Measurements from ENCODE around the gene MATN1. TPM values are rescaled to one million over a fixed set of nuclear protein-coding genes. Genes with fewer than 3 reads are reported as not detected.

Gene MATN1
- polyA plus RNA-seq, 4 donors: 0.03 to 0.32 TPM; not detected in 2

GRCh38 chr1:30670240-30671060, 52.9 kb downstream of the MATN1 start:
- no peaks in the 10 kb centered on the region for H3K9me3 ChIP-seq (ENCODE audit: control insufficient read depth in 2 of 2, insufficient read depth in 1 of 2, low read depth in 1 of 2, low read length in 1 of 2)
- no peaks in the 10 kb centered on the region for H3K27me3 ChIP-seq (ENCODE audit: control insufficient read depth in 3 of 3, insufficient read depth in 3 of 3, low read length in 3 of 3)
- H3K4me1 ChIP-seq (ENCODE audit: control insufficient read depth in 3 of 3, insufficient read depth in 2 of 3, low read depth in 1 of 3, low read length in 2 of 3): peaks cover 0 to 2% (median 0%) of the 10 kb centered on the region in 3 donors
- 58 to 73% (median 71%) methylated on average over 8 to 9 of the region's 9 CpGs for WGBS, 3 donors
- no peaks in the 10 kb centered on the region for H3K36me3 ChIP-seq (ENCODE audit: control insufficient read depth in 3 of 3, insufficient read depth in 2 of 3, low read depth in 1 of 3, low read length in 3 of 3)
- no peak for FAIRE-seq
- H3K27ac ChIP-seq (ENCODE audit: low read depth in 1 of 3, low read length in 2 of 3): no peak overlapping the region
- DNase-seq: no peak
- H3K4me3 ChIP-seq (ENCODE audit: low read depth in 1 of 3, low read length in 3 of 3): no peak overlapping the region

DNA sequence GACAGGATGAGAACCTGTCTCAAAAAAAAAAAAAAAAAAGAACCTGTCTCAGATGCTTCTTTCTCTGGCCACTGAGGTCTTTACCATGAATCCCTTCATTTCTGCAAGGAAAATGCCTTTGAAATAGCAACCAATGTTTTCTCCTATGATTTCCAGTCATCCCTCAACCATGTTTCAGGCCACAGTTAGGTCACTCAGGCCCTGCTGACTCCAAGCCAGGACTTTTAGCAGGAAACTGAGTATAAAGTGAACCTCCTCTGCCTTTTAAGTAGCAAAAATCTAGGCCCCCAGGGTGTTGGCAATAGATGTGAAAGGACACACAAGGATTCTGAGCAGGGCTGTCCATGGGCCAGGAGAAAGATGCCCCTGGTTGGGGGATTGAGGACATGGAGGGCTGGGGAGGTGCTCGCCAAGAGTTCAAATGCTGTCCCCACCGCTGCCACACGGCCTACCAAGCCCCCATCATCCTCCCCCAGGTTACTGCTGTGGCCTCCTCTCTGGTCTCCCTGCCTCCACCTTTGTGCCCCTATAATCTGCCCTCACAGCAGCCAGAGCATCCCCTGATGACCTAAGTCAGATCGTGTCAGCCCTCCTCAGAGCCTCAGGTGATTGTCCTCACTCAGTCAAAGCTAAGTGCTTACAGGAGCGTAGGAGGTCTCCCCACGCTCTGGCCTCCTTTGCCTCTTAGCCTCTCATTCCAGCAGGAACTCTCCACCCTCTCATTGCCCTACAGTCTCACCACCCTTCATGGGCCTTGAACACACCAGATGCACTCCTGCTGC, 54.6 kb downstream of the MATN1 start:
- Histone ChIP-seq H3K36me3 (ENCODE audit: control insufficient read depth in 3 of 3, insufficient read depth in 2 of 3, low read depth in 1 of 3, low read length in 3 of 3) (no peaks in the 10 kb centered on the region), H3K9me3 (ENCODE audit: control insufficient read depth in 2 of 2, insufficient read depth in 1 of 2, low read depth in 1 of 2, low read length in 1 of 2) (no peaks in the 10 kb centered on the region), H3K27me3 (ENCODE audit: control insufficient read depth in 3 of 3, insufficient read depth in 3 of 3, low read length in 3 of 3) (no peaks in the 10 kb centered on the region), H3K4me1 (ENCODE audit: control insufficient read depth in 3 of 3, insufficient read depth in 2 of 3, low read depth in 1 of 3, low read length in 2 of 3) (peaks cover 0 to 2% (median 0%) of the 10 kb centered on the region in 3 donors), H3K27ac (ENCODE audit: low read depth in 1 of 3, low read length in 2 of 3) (peak overlapping the region in 1 of 3 donors; percentile 7), H3K4me3 (ENCODE audit: low read depth in 1 of 3, low read length in 3 of 3) (no peak overlapping the region)
- no peak for FAIRE-seq
- DNase-seq: no peak
- WGBS, 3 donors: 77 to 97% (median 92%) methylated on average over 6 of the region's 6 CpGs

- H3K27me3 ChIP-seq (ENCODE audit: control insufficient read depth in 3 of 3, insufficient read depth in 3 of 3, low read length in 3 of 3): no peaks in the 10 kb centered on the region
- no peak overlapping the region for H3K4me3 ChIP-seq (ENCODE audit: low read depth in 1 of 3, low read length in 3 of 3)
- no peaks in the 10 kb centered on the region for H3K36me3 ChIP-seq (ENCODE audit: control insufficient read depth in 3 of 3, insufficient read depth in 2 of 3, low read depth in 1 of 3, low read length in 3 of 3)
- DNase-seq: peak; percentile 48 to 85
- no peak for FAIRE-seq
- no peaks in the 10 kb centered on the region for H3K9me3 ChIP-seq (ENCODE audit: control insufficient read depth in 2 of 2, insufficient read depth in 1 of 2, low read depth in 1 of 2, low read length in 1 of 2)
- WGBS, 3 donors: 22 to 41% (median 30%) methylated on average over 7 of the region's 7 CpGs
- peaks cover 0 to 4% (median 3%) of the 10 kb centered on the region in 3 donors for H3K4me1 ChIP-seq (ENCODE audit: control insufficient read depth in 3 of 3, insufficient read depth in 2 of 3, low read depth in 1 of 3, low read length in 2 of 3)
- H3K27ac ChIP-seq (ENCODE audit: low read depth in 1 of 3, low read length in 2 of 3): peak overlapping the region in 1 of 3 donors; percentile 7
Measured at GRCh38 chr1:30668024-30668423, 55.4 kb downstream of the MATN1 start.

DNA sequence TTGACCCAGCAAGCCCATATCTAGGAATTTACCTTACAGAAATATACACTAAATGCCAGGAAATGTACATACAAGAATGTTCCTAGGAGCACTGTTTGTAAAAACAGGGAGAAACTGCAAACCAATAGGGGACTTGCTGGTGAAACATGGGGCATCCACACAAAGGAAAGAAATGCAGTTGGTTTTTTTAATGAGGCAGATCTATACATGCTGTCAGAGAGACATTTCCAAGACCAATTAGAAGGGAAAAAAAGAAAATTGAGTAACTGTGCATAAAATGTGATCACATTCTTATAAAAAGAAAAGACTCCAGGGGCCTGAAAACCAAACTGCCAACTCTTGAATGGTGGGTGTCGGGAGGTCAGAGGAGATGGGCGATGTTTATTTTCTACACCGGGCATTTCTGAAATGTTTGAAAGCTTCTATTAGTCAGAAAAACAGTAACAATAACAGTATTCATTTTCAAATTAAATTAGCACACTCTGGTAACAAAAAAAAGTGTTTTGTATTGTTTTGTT, 56.6 kb downstream of the MATN1 start:
- WGBS, 3 donors: 75 to 93% (median 89%) methylated on average over 3 of the region's 3 CpGs
- peaks cover 0 to 7% (median 4%) of the 10 kb centered on the region in 3 donors for H3K4me1 ChIP-seq (ENCODE audit: control insufficient read depth in 3 of 3, insufficient read depth in 2 of 3, low read depth in 1 of 3, low read length in 2 of 3)
- no peaks in the 10 kb centered on the region for H3K27me3 ChIP-seq (ENCODE audit: control insufficient read depth in 3 of 3, insufficient read depth in 3 of 3, low read length in 3 of 3)
- no peak for DNase-seq
- H3K4me3 ChIP-seq (ENCODE audit: low read depth in 1 of 3, low read length in 3 of 3): no peak overlapping the region
- H3K36me3 ChIP-seq (ENCODE audit: control insufficient read depth in 3 of 3, insufficient read depth in 2 of 3, low read depth in 1 of 3, low read length in 3 of 3): no peaks in the 10 kb centered on the region
- no peak overlapping the region for H3K27ac ChIP-seq (ENCODE audit: low read depth in 1 of 3, low read length in 2 of 3)
- no peak for FAIRE-seq
- no peaks in the 10 kb centered on the region for H3K9me3 ChIP-seq (ENCODE audit: control insufficient read depth in 2 of 2, insufficient read depth in 1 of 2, low read depth in 1 of 2, low read length in 1 of 2)

GRCh38 chr1:30665216-30666010, 58.0 kb downstream of the MATN1 start:
- no peak for FAIRE-seq

DNA sequence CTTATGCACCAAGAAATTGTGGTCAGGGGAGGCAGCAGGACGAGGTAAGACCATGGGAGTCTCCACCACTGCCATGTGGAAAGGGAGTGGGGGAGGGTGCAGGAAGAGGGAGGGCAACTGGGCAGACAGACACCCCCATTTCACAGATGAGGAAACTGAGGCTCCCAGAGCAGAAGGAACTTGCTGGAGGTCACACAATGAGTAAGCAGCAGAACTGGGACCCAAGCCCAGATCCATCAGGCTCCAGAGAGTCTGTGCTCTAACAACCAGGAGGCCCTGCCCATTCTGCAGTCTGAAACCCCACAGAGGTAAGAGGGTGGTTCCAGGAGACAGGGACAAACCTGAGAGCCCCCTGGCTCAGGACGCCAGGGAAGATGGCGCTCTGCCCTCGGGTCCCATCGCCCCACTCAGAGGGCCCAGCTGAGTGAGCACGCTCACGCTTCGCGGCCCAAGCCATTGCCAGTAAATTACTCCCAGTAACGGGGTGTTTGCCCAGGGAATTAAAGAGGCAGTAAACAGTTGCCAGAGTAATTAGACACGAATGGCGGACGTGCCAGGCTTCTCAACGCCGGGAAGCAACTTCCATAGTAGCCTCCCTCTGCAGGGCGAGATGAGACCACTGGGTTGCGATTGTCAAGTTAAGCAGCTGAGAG, 59.2 kb downstream of the MATN1 start:
- no peaks in the 10 kb centered on the region for H3K9me3 ChIP-seq (ENCODE audit: control insufficient read depth in 2 of 2, insufficient read depth in 1 of 2, low read depth in 1 of 2, low read length in 1 of 2)
- H3K4me1 ChIP-seq (ENCODE audit: control insufficient read depth in 3 of 3, insufficient read depth in 2 of 3, low read depth in 1 of 3, low read length in 2 of 3): peaks cover 0 to 7% (median 4%) of the 10 kb centered on the region in 3 donors
- H3K4me3 ChIP-seq (ENCODE audit: low read depth in 1 of 3, low read length in 3 of 3): peak overlapping the region in 1 of 3 donors; percentile 7
- DNase-seq: peak in 1 of 2 donors; percentile 36
- H3K36me3 ChIP-seq (ENCODE audit: control insufficient read depth in 3 of 3, insufficient read depth in 2 of 3, low read depth in 1 of 3, low read length in 3 of 3): no peaks in the 10 kb centered on the region
- peak overlapping the region in 1 of 3 donors; percentile 18 for H3K27ac ChIP-seq (ENCODE audit: low read depth in 1 of 3, low read length in 2 of 3)
- H3K27me3 ChIP-seq (ENCODE audit: control insufficient read depth in 3 of 3, insufficient read depth in 3 of 3, low read length in 3 of 3): peaks cover 0 to 2% (median 0%) of the 10 kb centered on the region in 3 donors
- 21 to 66% (median 55%) methylated on average over 17 of the region's 17 CpGs for WGBS, 3 donors
- no peak for FAIRE-seq

More at GRCh38 chr1:30665216-30666010, 58.0 kb downstream of the MATN1 start:
- Histone ChIP-seq H3K4me3 (ENCODE audit: low read depth in 1 of 3, low read length in 3 of 3) (no peak overlapping the region), H3K36me3 (ENCODE audit: control insufficient read depth in 3 of 3, insufficient read depth in 2 of 3, low read depth in 1 of 3, low read length in 3 of 3) (no peaks in the 10 kb centered on the region), H3K27me3 (ENCODE audit: control insufficient read depth in 3 of 3, insufficient read depth in 3 of 3, low read length in 3 of 3) (peaks cover 0 to 2% (median 0%) of the 10 kb centered on the region in 3 donors), H3K9me3 (ENCODE audit: control insufficient read depth in 2 of 2, insufficient read depth in 1 of 2, low read depth in 1 of 2, low read length in 1 of 2) (no peaks in the 10 kb centered on the region), H3K4me1 (ENCODE audit: control insufficient read depth in 3 of 3, insufficient read depth in 2 of 3, low read depth in 1 of 3, low read length in 2 of 3) (peaks cover 0 to 7% (median 4%) of the 10 kb centered on the region in 3 donors), H3K27ac (ENCODE audit: low read depth in 1 of 3, low read length in 2 of 3) (no peak overlapping the region)
- no peak for DNase-seq
- 73 to 85% (median 83%) methylated on average over 7 of the region's 7 CpGs for WGBS, 3 donors

DNA sequence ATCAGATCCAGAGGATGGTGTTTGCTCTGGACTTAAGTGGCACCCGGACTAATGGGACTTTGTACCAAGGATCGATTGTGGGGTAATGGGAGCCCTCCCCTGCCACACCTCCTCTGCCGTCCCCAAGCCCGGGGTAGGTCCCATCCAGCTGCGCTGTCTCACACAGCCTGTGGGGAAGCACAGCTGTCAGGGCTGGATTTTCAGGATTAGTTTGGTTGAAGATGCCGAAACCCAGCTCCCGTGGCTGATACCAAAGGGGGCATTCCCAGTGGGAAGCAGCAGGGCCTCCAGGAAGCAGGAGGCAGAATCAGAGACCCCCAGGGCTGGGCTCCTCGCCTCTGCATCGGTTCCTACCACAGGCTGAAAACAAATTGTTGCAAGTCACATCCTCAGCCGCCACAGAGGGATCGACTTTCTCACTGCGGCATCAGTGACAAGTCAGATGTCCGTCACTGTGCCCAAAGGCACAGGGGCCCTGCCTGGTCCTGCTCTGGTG, 59.7 kb downstream of the MATN1 start:
- Histone ChIP-seq H3K27ac (ENCODE audit: low read depth in 1 of 3, low read length in 2 of 3) (peak overlapping the region in 1 of 3 donors; percentile 18), H3K4me3 (ENCODE audit: low read depth in 1 of 3, low read length in 3 of 3) (peak overlapping the region in 1 of 3 donors; percentile 4), H3K36me3 (ENCODE audit: control insufficient read depth in 3 of 3, insufficient read depth in 2 of 3, low read depth in 1 of 3, low read length in 3 of 3) (no peaks in the 10 kb centered on the region), H3K9me3 (ENCODE audit: control insufficient read depth in 2 of 2, insufficient read depth in 1 of 2, low read depth in 1 of 2, low read length in 1 of 2) (no peaks in the 10 kb centered on the region), H3K27me3 (ENCODE audit: control insufficient read depth in 3 of 3, insufficient read depth in 3 of 3, low read length in 3 of 3) (peaks cover 0 to 2% (median 0%) of the 10 kb centered on the region in 3 donors), H3K4me1 (ENCODE audit: control insufficient read depth in 3 of 3, insufficient read depth in 2 of 3, low read depth in 1 of 3, low read length in 2 of 3) (peaks cover 0 to 7% (median 4%) of the 10 kb centered on the region in 3 donors)
- WGBS, 3 donors: 20 to 50% (median 26%) methylated on average over 13 of the region's 13 CpGs
- DNase-seq: peak; percentile 39 to 87
- FAIRE-seq: no peak

Measured in small intestine (tissue), 7 donors.